ENCODE results near the gene CROCC2. TPM values are rescaled to one million over a fixed set of nuclear protein-coding genes. Genes with fewer than 3 reads are reported as not detected.

CROCC2 gene
- polyA plus RNA-seq, 1 experiment, result not detected

DNA sequence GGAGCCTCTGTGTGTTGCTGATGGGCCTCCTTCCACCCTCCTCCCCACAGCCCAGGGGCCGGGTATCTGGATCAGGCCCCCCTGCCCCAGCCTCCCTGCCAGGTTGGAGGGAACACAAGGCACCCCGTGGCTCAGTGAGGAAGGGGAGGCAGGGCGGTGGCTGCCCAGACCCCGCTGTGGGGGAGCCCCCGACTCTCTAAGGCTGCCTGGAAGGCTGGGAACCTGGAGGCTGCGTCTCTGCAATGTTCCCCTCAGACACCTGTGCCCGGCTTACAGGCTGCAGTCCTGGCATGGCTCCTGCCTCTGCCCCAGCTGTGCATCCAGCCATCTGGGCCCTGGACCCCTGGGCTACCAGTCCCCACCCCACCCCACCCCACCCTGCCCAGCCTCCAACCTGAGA is 9.7 kb upstream of the CROCC2 start:
- Histone ChIP-seq H3K4me3 (ENCODE audit: low read depth, low read length) (no peak overlapping the region), H3K36me3 (ENCODE audit: control insufficient read depth, insufficient read depth, low read length) (no peaks in the 10 kb centered on the region), H3K27me3 (ENCODE audit: control insufficient read depth, insufficient read depth, low read length) (no peaks in the 10 kb centered on the region)
- CTCF ChIA-PET, result no interaction called here
- TF ChIP-seq, protein P1, sequence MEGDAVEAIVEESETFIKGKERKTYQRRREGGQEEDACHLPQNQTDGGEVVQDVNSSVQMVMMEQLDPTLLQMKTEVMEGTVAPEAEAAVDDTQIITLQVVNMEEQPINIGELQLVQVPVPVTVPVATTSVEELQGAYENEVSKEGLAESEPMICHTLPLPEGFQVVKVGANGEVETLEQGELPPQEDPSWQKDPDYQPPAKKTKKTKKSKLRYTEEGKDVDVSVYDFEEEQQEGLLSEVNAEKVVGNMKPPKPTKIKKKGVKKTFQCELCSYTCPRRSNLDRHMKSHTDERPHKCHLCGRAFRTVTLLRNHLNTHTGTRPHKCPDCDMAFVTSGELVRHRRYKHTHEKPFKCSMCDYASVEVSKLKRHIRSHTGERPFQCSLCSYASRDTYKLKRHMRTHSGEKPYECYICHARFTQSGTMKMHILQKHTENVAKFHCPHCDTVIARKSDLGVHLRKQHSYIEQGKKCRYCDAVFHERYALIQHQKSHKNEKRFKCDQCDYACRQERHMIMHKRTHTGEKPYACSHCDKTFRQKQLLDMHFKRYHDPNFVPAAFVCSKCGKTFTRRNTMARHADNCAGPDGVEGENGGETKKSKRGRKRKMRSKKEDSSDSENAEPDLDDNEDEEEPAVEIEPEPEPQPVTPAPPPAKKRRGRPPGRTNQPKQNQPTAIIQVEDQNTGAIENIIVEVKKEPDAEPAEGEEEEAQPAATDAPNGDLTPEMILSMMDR (IDR thresholded peaks at IDR 0.05; ENCODE audit: insufficient read depth, low read depth, low read length), result no peak
- POLR2A ChIA-PET, result no interaction called here
- no peak for DNase-seq (ENCODE audit: low read depth)

DNA sequence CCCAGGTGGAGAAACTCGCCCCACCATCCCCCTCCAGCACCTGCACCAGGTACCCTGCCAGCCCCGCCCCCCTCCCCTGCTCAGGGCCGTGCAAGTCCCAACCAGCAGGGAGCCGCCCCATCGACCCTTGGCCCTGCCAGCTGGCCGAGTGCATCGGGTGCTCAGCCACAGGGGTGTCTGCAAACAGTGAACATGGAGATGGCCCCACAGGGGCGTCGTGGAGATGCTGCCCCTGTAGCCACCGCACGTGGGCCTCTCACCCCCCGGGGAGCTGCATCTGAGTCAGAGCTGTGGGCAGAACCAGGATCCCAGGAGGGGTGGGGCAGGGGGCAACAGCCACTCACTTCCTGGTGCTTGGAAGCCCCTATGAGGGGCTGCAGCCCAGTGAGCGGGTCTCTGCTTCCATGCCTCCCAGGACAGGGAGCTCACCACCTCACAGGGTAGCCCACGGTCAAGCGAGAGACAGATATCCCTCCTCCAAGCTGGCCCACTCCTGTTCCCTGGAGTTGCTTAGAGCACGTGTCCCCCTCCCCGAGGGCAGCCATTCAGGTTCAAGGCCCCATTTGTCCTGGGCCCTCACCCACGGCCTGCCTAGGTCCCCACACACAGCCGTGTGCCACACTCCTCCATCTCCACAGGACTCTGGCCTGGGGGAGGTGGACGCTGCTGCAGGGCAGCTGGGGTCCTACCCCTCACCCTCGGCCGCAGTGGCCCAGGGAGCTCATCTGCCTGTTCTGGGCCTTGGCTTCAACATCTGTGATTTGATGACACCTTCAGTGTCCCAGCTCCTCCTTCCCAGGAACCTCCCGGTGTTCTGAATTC is 9.1 kb upstream of the CROCC2 start:
- ChIA-PET POLR2A (no interaction called here), CTCF (interaction anchor here (1.8 kb wide), 1 partner anchor 18 kb away, joined by 8 read pairs; no protein-coding TSS in a partner anchor)
- TF ChIP-seq, protein P1 (IDR thresholded peaks at IDR 0.05; ENCODE audit: insufficient read depth, low read depth, low read length), result no peak
- DNase-seq (ENCODE audit: low read depth), result no peak
- Histone ChIP-seq H3K27me3 (ENCODE audit: control insufficient read depth, insufficient read depth, low read length) (0 out of 2 replicates have a peak, but pooled peaks cover 2% of the 10 kb centered on the region), H3K4me3 (ENCODE audit: low read depth, low read length) (no peak overlapping the region), H3K36me3 (ENCODE audit: control insufficient read depth, insufficient read depth, low read length) (no peaks in the 10 kb centered on the region)

DNA sequence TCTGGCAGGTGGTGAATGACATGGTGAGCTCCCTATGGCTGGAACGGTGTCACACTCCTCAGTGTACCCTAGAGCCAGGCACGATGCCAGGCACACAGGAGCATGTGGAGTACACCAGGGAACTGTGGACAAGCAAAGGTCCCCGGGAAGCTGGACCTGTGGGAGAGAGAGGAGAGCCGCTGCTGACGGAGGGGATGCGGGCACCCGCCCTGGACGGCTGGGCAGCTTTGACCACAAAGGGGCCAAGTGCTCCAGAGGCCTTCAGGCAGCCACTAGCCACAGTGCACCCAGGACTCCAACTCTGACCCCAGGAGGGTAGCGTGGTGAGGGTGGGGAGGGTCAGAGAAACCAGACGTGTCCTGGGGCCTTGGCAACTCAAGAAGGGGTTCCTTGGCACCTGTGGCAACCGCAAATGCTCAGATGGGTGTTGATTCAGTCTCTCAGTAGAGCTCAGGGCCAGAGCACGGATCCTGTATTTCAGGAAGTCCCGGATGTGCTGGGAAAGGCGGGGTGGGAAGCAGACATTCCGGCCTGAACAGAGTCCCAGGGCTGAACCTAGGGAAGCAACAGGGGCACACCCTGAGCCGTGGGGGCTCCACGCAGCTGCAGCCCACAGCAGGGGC is 7.9 kb upstream of the CROCC2 start:
- POLR2A ChIA-PET, result no interaction called here
- CTCF ChIA-PET, result interaction anchor here (1.4 to 2.8 kb wide), 3 partner anchors 11 to 17 kb away, joined by 3 to 18 read pairs (median 8); no protein-coding TSS in a partner anchor
- no peak for DNase-seq (ENCODE audit: low read depth)
- peaks cover 2% of the 10 kb centered on the region; the same call in 1 of the 2 replicates for H3K27me3 ChIP-seq (ENCODE audit: control insufficient read depth, insufficient read depth, low read length)
- no peak overlapping the region for H3K4me3 ChIP-seq (ENCODE audit: low read depth, low read length)
- H3K36me3 ChIP-seq (ENCODE audit: control insufficient read depth, insufficient read depth, low read length), result no peaks in the 10 kb centered on the region
- TF ChIP-seq, protein P1 (IDR thresholded peaks at IDR 0.05; ENCODE audit: insufficient read depth, low read depth, low read length), result no peak

DNA sequence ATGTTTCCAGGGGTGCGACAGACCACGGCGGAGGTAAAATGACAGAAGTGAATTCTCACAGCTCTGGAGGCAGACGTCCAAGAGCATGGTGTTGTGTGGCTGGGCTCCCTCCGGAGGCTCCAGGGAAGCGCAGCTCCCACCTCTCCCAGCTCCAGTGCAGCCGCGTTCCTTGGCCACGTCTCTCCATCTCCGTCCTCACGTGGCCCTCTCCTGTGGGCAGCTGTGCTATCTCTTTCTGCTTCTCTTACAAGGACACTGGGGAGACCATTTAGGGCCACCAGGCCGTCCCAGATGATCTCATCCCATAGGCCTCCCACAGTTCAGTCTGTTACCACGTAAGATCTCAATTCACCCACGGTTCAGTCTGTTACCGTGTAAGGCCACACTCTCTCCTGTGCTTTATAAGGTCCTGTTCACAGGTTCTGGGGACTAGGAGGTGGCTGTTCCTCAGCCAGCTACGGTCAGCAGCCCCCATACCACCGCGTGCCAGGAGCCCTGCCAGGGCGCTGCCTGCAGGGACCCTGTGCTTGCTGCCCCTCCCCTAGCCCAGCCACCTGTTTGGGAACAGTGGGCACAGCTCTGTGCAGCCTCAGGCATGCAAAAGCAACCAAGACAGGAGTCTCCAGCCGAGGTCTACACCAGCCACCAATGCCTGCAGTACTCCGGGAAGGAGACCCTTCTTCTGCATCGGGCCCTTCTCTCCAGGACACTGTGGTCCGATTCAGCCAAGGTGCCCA is 7.2 kb upstream of the CROCC2 start:
- ChIA-PET CTCF (interaction anchor here (0.7 to 2.8 kb wide), 4 partner anchors 10 to 16 kb away, joined by 3 to 18 read pairs (median 6); no protein-coding TSS in a partner anchor), POLR2A (no interaction called here)
- no peak for DNase-seq (ENCODE audit: low read depth)
- Histone ChIP-seq H3K36me3 (ENCODE audit: control insufficient read depth, insufficient read depth, low read length) (no peaks in the 10 kb centered on the region), H3K27me3 (ENCODE audit: control insufficient read depth, insufficient read depth, low read length) (peaks cover 2% of the 10 kb centered on the region; the same call in 1 of the 2 replicates), H3K4me3 (ENCODE audit: low read depth, low read length) (no peak overlapping the region)
- TF ChIP-seq, protein P1 (IDR thresholded peaks at IDR 0.05; ENCODE audit: insufficient read depth, low read depth, low read length), result no peak
